Stimulated activated CD4-positive, alpha-beta T cell treated with anti-CD3 and anti-CD28 coated beads, Interleukin-12 subunit alpha, Interleukin-12 subunit beta, amount 100 ng/mL, for 48 hours (primary cell): Measurements from ENCODE around the gene USP44.
"Not testable (repeated sequence)": the region's sequence is repeated elsewhere in the genome, so short reads cannot be mapped to it uniquely, and the experiment has no call there.

Experiments
- DNase-seq, 3 donors: peaks; one replicate each; pipeline ENCODE4 v3.0.0-alpha.2; 2020; ENCODE audit warnings: low read depth in 2 of 3, low spot score in 1 of 3

The USP44 gene

GRCh38 chr12:95551305-95551704 lies at the start of gene USP44:
TSS of gene USP44 (minus strand) at chr12:95551476. CDS start at chr12:95534256, 17,220 bp downstream.
- DNase-seq: no peak

- DNase-seq: no peak
Measured at GRCh38 chr12:95600567-95600966, 49.3 kb upstream of the USP44 start.

- DNase-seq: no peak
Measured at GRCh38 chr12:95599880-95600279, 48.6 kb upstream of the USP44 start.

- DNase-seq: no peak
Measured at GRCh38 chr12:95594136-95594535, 42.9 kb upstream of the USP44 start.

- DNase-seq: no peak
Measured at GRCh38 chr12:95593266-95593871, 42.1 kb upstream of the USP44 start.

GRCh38 chr12:95591731-95592130 lies 40.5 kb upstream of the USP44 start:
- no peak for DNase-seq

GRCh38 chr12:95590775-95591174 lies 39.5 kb upstream of the USP44 start:
- no peak for DNase-seq

- DNase-seq: no peak
Measured at GRCh38 chr12:95583933-95584332, 32.7 kb upstream of the USP44 start.

GRCh38 chr12:95582230-95583058 lies 31.2 kb upstream of the USP44 start:
- DNase-seq: no peak

GRCh38 chr12:95577820-95578219 lies 26.5 kb upstream of the USP44 start:
- no peak for DNase-seq

- no peak for DNase-seq
Measured at GRCh38 chr12:95574799-95575452, 23.6 kb upstream of the USP44 start.

GRCh38 chr12:95573951-95574576 lies 22.8 kb upstream of the USP44 start:
- DNase-seq: no peak

GRCh38 chr12:95571369-95571768 lies 20.1 kb upstream of the USP44 start:
- DNase-seq: no peak

GRCh38 chr12:95568045-95568444 lies 16.8 kb upstream of the USP44 start:
- DNase-seq: not testable (repeated sequence)

GRCh38 chr12:95557625-95558024 lies 6.3 kb upstream of the USP44 start:
- no peak for DNase-seq

- DNase-seq: no peak
Measured at GRCh38 chr12:95554532-95555071, 3.3 kb upstream of the USP44 start.

- DNase-seq: no peak
Measured at GRCh38 chr12:95553197-95553943, 2.1 kb upstream of the USP44 start.

GRCh38 chr12:95551913-95552516 lies 739 bp upstream of the USP44 start:
- DNase-seq: no peak

- DNase-seq: no peak
Measured at GRCh38 chr12:95549392-95550084, 1.7 kb downstream of the USP44 start.
